Activated T-cell treated with anti-CD3 and anti-CD28 coated beads for 24 hours (primary cell): ENCODE results near the gene POU4F1.

Source experiments
- DNase-seq: peaks from one replicate; pipeline ENCODE4 v3.0.0-alpha.2; 2020; ENCODE audit warnings: low read depth

POU4F1 gene

GRCh38 chr13:78592584-78592983 lies 10.8 kb downstream of the POU4F1 start:
- no peak for DNase-seq

DNA sequence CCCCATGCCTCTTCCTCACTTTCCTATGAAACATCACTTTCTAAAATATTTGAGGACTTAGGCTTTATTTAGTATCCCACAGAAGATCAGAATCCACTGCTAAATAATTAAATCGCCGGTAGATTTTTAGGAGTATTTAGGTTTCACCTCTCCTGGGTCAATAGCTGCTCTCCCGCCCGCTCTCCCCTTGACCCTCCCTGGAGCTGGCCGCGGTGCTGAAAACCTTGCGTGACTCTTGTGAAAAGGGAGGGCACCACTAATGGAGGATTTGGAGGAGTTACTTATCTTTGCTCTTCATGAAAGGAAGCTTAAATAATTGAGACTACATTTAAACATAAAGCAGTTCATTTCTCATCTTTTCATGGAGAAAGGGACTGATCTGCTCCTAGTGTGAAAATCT lies 14.1 kb downstream of the POU4F1 start:
- DNase-seq, result no peak

DNA sequence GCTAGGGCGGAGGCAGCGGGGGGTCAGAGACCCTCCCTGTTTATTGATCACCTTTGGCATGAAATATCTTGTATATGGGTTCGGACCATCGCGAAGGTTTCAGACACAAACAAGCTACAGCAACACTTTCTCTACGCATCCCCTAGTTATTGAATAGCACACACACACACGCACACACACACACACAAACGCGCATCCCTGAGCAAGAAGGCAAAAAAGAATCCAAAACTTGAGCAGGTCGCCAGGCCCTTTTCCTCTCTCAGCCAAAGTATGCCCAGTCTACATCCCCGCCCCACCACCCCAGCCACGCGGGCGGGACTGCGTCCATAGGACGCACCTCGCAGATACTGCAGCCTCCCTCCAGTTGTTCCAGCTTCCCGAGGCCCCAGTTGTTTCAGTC lies 16.0 kb downstream of the POU4F1 start:
- no peak for DNase-seq

DNA sequence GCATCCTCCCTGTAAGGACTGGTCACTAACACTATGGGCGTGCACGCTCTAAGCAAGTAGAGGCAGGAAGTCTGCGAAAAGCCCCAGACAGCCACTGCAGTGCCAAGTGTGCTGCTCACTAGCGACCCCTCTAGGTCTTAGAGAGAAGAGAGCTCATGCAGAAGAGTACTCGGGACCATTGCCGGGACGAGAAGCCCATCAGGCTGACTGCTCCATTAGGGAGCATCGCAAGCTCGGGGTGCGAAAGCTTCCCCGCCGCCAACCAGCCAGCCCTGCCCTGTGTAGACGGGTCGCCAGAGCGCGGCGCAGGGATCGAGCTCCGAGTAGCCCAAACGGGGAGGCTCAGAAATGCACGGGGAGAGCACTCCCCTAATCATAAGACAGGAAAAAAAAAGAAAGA lies 16.6 kb downstream of the POU4F1 start:
- no peak for DNase-seq

DNA sequence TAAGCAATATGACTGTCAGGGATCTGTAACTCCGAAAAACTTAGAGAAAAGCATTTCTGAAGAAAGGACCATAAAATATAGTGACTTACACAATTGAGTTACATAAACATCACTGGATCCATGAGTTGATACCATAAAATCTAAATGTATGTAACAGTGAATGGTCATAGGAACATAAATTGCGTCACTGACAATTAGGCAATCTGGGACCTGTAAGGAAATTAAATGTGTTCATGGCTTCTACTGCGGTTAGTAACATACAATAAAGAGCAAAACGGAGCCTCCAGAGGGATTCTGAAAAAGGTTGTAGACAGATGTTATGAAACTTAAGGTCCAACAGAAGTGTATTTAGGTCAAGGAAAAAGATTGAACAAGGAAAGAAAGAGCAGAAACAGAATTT lies 27.1 kb downstream of the POU4F1 start:
- DNase-seq, result no peak

DNA sequence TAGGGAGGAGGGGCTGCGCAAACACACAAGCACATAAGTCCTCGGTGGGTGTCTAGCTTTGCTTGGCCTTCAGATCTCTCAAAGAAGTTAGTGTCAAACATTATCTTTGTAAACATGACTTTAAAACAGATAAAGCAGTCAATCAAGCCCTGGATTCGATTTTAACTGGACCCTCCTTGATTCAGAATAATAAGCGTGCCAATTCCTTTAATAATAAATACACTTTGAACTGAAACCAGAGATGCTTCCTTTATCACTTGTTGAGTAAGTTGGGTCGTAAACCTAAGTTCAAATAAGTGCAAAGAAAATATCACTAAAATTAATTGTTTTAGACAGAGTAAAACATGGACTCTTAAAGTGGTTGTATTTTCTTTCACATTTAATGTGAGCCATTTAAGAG lies 30.9 kb downstream of the POU4F1 start:
- DNase-seq, result no peak

- DNase-seq, result no peak
Observed at GRCh38 chr13:78569029-78569428, 34.3 kb downstream of the POU4F1 start.

DNA sequence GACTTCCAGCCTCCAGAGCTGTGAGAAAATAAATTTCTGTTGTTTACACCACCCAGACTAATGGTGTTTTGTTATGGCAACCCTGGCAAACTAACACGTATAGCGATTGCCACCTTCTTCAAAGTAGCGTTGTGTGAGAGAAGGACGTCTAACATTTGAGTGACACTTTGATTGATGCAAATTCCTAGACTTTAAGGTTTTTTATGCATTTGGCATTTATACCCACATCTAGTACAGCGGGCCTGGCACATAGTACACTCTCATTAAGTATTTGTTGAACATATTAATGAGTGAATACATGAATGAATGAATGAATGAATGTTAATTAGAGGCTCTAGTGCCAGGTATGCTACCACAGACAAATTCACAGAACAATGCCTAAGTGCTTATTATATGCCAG lies 36.7 kb downstream of the POU4F1 start:
- DNase-seq, result no peak

DNA sequence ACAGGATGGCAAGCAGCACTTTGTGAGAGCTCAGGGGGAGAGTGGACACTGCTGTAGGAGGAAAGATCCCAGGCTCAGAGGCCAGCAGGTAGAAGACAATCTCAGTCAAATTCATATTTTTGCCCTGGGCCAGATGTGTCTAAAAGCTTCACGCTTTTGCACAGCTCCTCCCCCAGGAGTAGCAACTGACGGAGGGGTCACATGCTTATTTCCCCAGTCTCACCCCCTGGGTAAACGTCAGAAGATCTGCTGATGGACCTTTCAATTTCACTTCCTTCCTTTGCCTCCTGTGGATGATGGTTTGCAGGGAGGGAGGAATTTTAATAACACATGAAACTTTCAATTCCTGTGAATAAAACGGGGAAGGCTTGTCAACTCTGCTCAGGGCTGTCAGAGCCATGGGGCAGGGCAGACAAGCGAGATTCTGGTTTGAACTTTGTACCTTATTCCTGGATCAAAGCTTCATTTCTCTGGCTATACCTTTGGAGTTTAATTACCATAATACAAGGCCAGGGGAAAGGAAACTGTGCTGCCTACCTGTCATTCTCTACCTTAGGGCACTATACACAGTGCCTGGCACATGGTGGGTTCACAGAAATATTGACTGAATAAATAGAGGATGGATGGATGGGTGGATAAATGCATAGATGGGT lies 41.0 kb downstream of the POU4F1 start:
- DNase-seq, result no peak
